NCI-H1417 treated with DMSO at 0.1 percent for 48 hours (cell line): Measurements from ENCODE around the gene TERB1.

ENCODE experiments used
- DNase-seq: peaks from one replicate; lab custom pipeline; 2025; lab: John Stamatoyannopoulos, UW

TERB1 gene

GRCh38 chr16:66705790-66706505, 95.4 kb downstream of the TERB1 start:
- DNase-seq = no peak
